HEK293T (cell line): ENCODE measurements around the gene CTXND1.
"Not testable (repeated sequence)": the region's sequence is repeated elsewhere in the genome, so short reads cannot be mapped to it uniquely, and the experiment has no call there.

Source experiments
- CTCF ChIA-PET: fragments of 350-600 bp; formaldehyde crosslinking; extraction: SDS; loops from one replicate; lab custom pipeline; 2021; ENCODE audit warnings: antibody characterized with exemption, inconsistent platforms; lab: Yijun Ruan, JAX
- POLR2A ChIA-PET: fragments of 350-600 bp; formaldehyde crosslinking; extraction: SDS; loops from one replicate; lab custom pipeline; 2020; ENCODE audit warnings: antibody characterized with exemption, inconsistent platforms; lab: Yijun Ruan, JAX
- DNase-seq: peaks from one replicate; pipeline ENCODE4 v3.0.0; 2012; ENCODE audit warnings: mixed read lengths; ENCODE audit errors: extremely low spot score
- ARNT ChIP-seq: fragments of 450-650 bp; IDR thresholded peaks from 2 replicates; pipeline ENCODE4 v1.6.1; 2017; ENCODE audit warnings: mild to moderate bottlenecking
- BHLHE40 ChIP-seq: fragments of 450-650 bp; IDR thresholded peaks from 2 replicates; pipeline ENCODE4 v1.6.1; 2016; ENCODE audit warnings: mild to moderate bottlenecking, moderate library complexity, borderline replicate concordance
- CTBP1 ChIP-seq: fragments of 450-650 bp; IDR thresholded peaks from 2 replicates; pipeline ENCODE4 v1.6.1; 2016; ENCODE audit warnings: borderline replicate concordance
- ELF4 ChIP-seq: fragments of 450-650 bp; IDR thresholded peaks from 2 replicates; pipeline ENCODE4 v1.6.1; 2017; ENCODE audit warnings: antibody characterized with exemption
- FOXA1 ChIP-seq: fragments of 450-650 bp; IDR thresholded peaks from 2 replicates; pipeline ENCODE4 v1.6.1; 2016; ENCODE audit warnings: mild to moderate bottlenecking
- FOXK2 ChIP-seq: fragments of 450-650 bp; IDR thresholded peaks from 2 replicates; pipeline ENCODE4 v1.6.1; 2016; ENCODE audit warnings: mild to moderate bottlenecking
- FOXM1 ChIP-seq: fragments of 450-650 bp; IDR thresholded peaks from 2 replicates; pipeline ENCODE4 v1.6.1; 2017; ENCODE audit warnings: mild to moderate bottlenecking, borderline replicate concordance
- HDGF ChIP-seq: fragments of 450-650 bp; IDR thresholded peaks from 2 replicates; pipeline ENCODE4 v1.6.1; 2017; ENCODE audit warnings: antibody characterized with exemption, borderline replicate concordance
- L3MBTL2 ChIP-seq: fragments of 450-650 bp; conservative IDR thresholded peaks from 2 replicates; pipeline ENCODE4 v1.6.1; 2016; ENCODE audit warnings: mild to moderate bottlenecking
- LEF1 ChIP-seq: fragments of 450-650 bp; IDR thresholded peaks from 2 replicates; pipeline ENCODE4 v1.6.1; 2017; ENCODE audit warnings: mild to moderate bottlenecking, borderline replicate concordance
- NFRKB ChIP-seq: fragments of 450-650 bp; IDR thresholded peaks from 2 replicates; pipeline ENCODE4 v1.6.1; 2016; ENCODE audit warnings: mild to moderate bottlenecking, moderate library complexity
- SP1 ChIP-seq: fragments of 450-650 bp; IDR thresholded peaks from 2 replicates; pipeline ENCODE4 v1.6.1; 2017
- SUZ12 ChIP-seq: fragments of 450-650 bp; IDR thresholded peaks from 2 replicates; pipeline ENCODE4 v1.6.1; 2016; ENCODE audit warnings: mild to moderate bottlenecking
- TARDBP ChIP-seq: fragments of 450-650 bp; IDR thresholded peaks from 2 replicates; pipeline ENCODE4 v1.6.1; 2016
- ZNF384 ChIP-seq: fragments of 450-650 bp; IDR thresholded peaks from 2 replicates; pipeline ENCODE4 v1.6.1; 2016
- TF ChIP-seq, protein P1 (sequence below): fragments of 450-650 bp; IDR thresholded peaks from 2 replicates; pipeline ENCODE4 v1.6.1; 2016

Gene CTXND1

DNA sequence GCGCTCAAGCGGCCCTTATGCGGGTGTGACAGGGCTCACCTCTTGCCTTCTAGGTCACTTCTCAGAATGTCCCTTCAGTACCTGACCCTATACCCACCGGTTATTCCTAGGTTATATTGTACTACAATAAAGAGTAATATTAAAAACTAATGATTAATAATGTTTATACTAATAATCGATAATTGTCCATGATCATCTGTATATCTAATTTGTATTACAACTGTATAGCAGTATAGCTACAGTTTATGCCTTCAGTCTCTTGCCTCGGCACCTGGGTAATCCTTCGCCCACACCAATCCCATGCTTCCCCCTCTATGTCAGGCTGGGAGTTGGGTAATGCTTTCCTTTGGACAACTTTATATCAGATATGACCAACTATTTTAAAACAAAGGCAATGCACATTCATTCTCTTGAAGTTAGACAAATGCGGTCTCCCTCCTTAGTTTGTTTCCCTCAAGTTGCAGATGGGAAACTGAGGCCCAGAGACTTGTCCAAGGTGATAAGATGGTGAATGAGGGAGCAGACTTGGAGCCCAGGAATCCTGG is 95.8 kb downstream of the CTXND1 start:
- ChIA-PET CTCF (no interaction called here), POLR2A (no interaction called here)
- no peak for TF ChIP-seq NFRKB
- TF ChIP-seq TARDBP: no peak
- no peak for TF ChIP-seq ZNF384
- TF ChIP-seq SP1: no peak
- DNase-seq: no peak

DNA sequence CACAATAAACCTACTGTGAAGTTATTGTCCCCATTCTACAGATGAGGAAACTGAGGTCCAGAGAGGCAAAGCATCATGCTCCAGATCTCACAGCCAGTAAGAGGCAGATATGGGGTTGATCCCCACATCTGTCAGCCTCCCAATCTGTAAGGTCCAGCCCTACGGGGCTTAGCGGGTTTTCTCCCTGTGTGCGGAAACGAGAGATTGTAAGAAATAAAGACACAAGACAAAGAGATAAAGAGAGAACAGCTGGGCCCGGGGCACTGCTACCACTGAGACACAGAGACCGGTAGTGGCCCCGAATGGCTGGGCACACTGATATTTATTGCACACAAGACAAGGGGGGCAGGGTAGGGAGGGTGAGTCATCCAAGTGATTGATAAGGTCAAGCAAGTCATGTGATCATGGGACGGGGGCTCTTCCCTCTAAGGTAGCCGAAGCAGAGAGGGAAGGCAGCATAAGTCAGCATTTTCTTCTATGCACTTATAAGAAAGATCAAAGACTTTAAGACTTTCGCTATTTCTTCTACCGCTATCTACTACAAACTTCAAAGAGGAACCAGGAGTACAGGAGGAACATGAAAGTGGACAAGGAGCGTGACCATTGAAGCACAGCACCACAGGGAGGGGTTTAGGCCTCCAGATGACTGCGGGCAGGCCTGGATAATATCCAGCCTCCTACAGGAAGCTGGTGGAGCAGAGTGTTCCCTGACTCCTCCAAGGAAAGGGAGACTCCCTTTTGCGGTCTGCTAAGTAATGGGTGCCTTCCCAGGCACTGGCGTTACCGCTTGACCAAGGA is 96.4 kb downstream of the CTXND1 start:
- DNase-seq, CTCF ChIA-PET, POLR2A ChIA-PET: not testable (repeated sequence)

DNA sequence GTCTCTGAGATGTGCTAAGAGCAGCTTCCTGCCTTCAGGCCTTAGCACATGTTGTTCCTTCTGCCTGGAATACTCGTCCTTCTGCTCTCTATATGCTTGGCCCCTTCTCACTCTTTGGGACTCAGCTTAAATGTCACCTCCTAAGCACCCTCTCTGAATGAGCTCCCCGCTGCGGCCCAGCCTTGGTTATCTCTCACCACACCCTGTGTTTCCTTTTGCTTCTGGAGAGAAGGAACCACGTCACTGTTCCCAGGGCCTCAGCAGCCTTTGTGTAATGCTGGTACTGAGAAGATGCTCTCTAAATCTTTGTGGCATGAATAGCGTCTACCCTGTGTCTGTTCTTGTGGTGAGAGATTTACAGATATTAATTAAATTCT is 97.0 kb downstream of the CTXND1 start:
- DNase-seq: no peak
- POLR2A ChIA-PET: no interaction called here
- TF ChIP-seq FOXK2 (no peak), ARNT (no peak), TARDBP (no peak), BHLHE40 (no peak), LEF1 (no peak), HDGF (no peak)
- CTCF ChIA-PET: no interaction called here

DNA sequence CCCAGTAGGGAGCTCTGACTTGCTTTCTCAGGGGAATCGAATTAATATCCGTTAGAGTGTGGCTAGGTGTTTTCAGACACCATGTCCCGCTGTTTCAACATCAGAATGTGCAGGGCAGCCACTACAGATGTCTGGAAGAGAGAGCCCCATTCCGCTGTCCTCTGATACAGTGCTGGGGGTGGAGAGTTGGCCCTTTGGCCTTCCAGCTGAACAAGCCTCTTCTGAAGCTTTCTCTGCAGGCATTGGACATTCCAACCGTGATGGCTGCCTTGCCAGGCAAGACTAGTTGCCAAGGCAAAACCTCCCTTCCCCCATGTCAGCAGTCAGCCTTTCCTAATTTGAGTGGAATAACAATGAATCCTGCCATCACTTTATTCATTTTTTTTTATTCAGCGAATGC is 97.7 kb downstream of the CTXND1 start:
- TF ChIP-seq, protein P1, sequence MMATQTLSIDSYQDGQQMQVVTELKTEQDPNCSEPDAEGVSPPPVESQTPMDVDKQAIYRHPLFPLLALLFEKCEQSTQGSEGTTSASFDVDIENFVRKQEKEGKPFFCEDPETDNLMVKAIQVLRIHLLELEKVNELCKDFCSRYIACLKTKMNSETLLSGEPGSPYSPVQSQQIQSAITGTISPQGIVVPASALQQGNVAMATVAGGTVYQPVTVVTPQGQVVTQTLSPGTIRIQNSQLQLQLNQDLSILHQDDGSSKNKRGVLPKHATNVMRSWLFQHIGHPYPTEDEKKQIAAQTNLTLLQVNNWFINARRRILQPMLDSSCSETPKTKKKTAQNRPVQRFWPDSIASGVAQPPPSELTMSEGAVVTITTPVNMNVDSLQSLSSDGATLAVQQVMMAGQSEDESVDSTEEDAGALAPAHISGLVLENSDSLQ: no peak
- TF ChIP-seq BHLHE40 (no peak), ARNT (no peak), HDGF (no peak)
- ChIA-PET CTCF (no interaction called here), POLR2A (no interaction called here)
- no peak for DNase-seq

DNA sequence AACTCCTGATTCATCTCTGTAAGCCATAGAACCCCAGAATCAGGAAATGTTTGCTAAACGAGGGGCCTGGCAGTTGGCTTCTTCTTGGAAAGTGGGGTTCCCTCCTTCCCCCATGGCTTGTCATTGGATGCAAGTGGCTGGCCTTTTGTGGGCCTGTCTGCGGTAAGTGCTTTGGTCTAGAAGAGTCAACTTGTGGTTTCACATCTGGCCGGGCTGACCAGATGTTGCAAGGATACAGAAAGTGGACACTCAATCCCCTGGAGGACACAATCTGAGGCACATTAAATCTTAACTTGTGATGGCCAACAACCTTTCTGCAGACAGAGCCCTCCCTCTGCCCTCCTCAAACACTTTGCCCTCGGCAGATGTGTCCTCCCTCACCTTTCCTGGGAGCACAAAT is 98.1 kb downstream of the CTXND1 start:
- POLR2A ChIA-PET: interaction anchor here (1.0 kb wide), 1 partner anchor 93 kb away, joined by 3 read pairs; no protein-coding TSS in a partner anchor
- DNase-seq: no peak

DNA sequence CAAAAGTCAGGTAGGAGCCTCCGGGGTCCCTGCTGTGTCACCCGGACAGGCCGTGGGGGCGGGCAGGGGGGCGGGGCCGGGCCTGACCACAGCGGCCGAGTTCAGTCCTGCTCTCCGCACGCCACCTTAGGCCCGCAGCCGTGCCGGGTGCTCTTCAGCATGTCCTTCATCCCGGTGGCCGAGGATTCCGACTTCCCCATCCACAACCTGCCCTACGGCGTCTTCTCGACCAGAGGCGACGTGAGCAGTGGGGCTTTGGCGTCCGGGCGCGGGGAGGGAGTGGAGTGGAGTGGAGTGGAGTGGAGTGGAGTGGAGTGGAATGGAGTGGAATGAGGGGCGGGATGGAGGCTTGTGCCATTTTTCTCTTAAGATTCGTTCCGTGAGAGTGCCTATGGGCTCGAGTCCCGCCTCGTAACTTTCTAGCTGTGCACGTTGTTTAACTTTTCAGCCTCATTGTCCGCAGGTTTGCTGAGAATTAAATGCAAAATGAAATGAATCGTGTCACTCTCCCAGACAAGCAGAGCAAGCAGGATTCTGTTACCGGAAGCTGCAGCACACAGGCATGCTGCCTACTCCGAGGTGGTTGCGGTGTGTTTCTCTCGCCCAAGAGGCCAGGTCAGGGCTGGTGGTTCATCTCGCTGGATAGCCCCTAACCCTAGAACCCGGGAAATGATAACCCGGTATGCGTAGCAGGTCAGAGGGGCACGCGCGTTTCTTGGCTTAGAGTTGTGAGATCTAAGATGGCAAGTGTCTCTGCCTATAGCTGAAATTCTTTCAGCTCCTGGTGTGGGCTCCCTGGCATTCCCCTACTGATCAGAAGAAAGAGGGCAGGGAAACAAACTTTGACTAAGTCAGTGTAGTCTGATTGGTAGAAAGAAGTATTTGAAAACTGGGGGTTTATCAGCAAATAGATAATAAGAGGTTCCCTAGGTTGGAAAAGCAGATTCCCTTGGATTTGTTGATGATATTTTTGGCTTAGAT is 98.8 kb downstream of the CTXND1 start, which contains the start of gene FAH:
Gene FAH, plus strand, starts transcription at position 104 of the 981 bp plus-strand sequence. Its CDS starts 56 bp downstream, at position 160.
- DNase-seq: peak; percentile 39
- peak; percentile 68 for TF ChIP-seq L3MBTL2
- TF ChIP-seq TARDBP: peak; percentile 79; the same call in 1 of the 2 replicates
- no peak for TF ChIP-seq FOXK2
- CTCF ChIA-PET: no interaction called here
- POLR2A ChIA-PET: interaction anchor here (1.0 to 1.7 kb wide), 2 partner anchors 16 to 92 kb away, joined by 3 to 4 read pairs; no protein-coding TSS in a partner anchor

More for the DNA sequence above, 98.1 kb downstream of the CTXND1 start:
- TF ChIP-seq HDGF: no peak
- TF ChIP-seq TARDBP: no peak
- TF ChIP-seq CTBP1: no peak
- no peak for TF ChIP-seq NFRKB
- no peak for TF ChIP-seq FOXM1
- TF ChIP-seq LEF1: no peak
- no peak for TF ChIP-seq FOXA1
- no peak for TF ChIP-seq ELF4
- CTCF ChIA-PET: no interaction called here

DNA sequence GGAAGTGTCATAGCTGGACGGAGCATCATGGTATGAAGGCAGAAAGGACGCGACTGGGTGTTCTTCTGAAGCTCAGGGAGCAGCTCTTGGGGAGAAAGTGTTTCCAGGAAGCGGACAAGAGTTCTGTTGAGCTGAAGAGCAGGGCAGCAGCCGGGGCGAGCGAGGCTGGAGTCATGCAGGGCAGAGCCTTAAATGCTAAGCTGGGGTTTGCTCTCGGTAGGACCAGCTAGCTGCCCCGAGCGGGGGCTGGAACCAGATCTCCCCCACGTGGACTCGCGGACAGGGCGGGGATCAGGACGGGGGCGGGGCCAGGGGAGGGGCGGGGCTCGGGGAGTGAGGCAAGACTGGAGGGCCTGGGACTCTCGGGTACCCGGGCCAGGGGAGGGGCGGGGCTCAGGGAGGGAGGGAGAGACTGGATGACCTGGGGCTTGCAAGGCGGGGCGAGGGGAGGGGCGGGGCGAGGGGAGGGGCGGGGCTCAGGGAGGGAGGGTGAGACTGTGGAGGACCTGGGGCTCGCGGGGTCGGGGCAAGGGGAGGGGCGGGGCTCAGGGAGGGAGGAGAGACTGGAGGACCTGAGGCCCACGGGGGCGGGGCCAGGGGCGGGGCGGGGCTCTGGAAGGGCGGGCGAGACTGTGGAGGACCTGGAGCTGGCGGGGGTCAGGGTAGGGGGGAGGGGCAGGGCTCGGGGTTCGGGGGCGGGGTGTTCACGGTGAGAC is 99.7 kb downstream of the CTXND1 start:
- POLR2A ChIA-PET: interaction anchor here (0.6 to 1.7 kb wide), 3 partner anchors 11 to 340 kb away, joined by 3 to 6 read pairs (median 4); no protein-coding TSS in a partner anchor
- CTCF ChIA-PET: interaction anchor here (1.2 kb wide), 1 partner anchor 21 kb away, joined by 3 read pairs; no protein-coding TSS in a partner anchor
- peak; percentile 99 for DNase-seq

More for the DNA sequence above, 99.7 kb downstream of the CTXND1 start:
- TF ChIP-seq HDGF (no peak), SUZ12 (no peak), FOXK2 (no peak), LEF1 (no peak), ARNT (no peak), ELF4 (no peak), L3MBTL2 (no peak), ZNF384 (no peak), TARDBP (no peak), NFRKB (no peak), BHLHE40 (no peak), CTBP1 (no peak), FOXA1 (no peak), FOXM1 (no peak), SP1 (no peak)
- TF ChIP-seq, protein P1: no peak
